Left colon (tissue), 2 donors: ENCODE measurements around the gene ABCC10. TPM values are rescaled to one million over a fixed set of nuclear protein-coding genes. Genes with fewer than 3 reads are reported as not detected.
"Not testable (repeated sequence)": the region's sequence is repeated elsewhere in the genome, so short reads cannot be mapped to it uniquely, and the experiment has no call there.

Experiments
- ATAC-seq: fragments of 200-7000 bp; cut with Tn5 transposase; one replicate; pipeline ENCODE4 v1.9.1; 2020; ENCODE audit warnings: mild to moderate bottlenecking, moderate library complexity
- DNase-seq, 2 donors: peaks; one replicate each; pipeline ENCODE4 v3.0.0-alpha.2; 2020
- intact Hi-C, 2 donors: fragments of 100-400 bp; cut with DNase I in 1 of 2; cut with micrococcal nuclease in 1 of 2; formaldehyde crosslinking; loops; one replicate each; pipeline versions ENCODE4 v1.11.2 to v1.14.0; 2022; cut with DNase I, micrococcal nuclease
- long read RNA-seq: library from polyadenylated mRNA; unstranded; transcript quantifications from one replicate; pipeline ENCODE4 v2.0.0, GENCODE V29; 2021
- total RNA-seq, 2 donors: library from RNA; stranded (reverse); fragmentation: NEBNext Ultra II Directional; extraction: Animal tissue kit (Norgen Biotek cat#: 25700); gene quantifications; one replicate each; pipeline ENCODE4 v1.2.1, GENCODE V29; 2021
- donor health status: DM: no; HTN: no; CAD: no.
- donor health status: DM: yes; HTN: yes; CAD: no.

ABCC10 gene, protein sequence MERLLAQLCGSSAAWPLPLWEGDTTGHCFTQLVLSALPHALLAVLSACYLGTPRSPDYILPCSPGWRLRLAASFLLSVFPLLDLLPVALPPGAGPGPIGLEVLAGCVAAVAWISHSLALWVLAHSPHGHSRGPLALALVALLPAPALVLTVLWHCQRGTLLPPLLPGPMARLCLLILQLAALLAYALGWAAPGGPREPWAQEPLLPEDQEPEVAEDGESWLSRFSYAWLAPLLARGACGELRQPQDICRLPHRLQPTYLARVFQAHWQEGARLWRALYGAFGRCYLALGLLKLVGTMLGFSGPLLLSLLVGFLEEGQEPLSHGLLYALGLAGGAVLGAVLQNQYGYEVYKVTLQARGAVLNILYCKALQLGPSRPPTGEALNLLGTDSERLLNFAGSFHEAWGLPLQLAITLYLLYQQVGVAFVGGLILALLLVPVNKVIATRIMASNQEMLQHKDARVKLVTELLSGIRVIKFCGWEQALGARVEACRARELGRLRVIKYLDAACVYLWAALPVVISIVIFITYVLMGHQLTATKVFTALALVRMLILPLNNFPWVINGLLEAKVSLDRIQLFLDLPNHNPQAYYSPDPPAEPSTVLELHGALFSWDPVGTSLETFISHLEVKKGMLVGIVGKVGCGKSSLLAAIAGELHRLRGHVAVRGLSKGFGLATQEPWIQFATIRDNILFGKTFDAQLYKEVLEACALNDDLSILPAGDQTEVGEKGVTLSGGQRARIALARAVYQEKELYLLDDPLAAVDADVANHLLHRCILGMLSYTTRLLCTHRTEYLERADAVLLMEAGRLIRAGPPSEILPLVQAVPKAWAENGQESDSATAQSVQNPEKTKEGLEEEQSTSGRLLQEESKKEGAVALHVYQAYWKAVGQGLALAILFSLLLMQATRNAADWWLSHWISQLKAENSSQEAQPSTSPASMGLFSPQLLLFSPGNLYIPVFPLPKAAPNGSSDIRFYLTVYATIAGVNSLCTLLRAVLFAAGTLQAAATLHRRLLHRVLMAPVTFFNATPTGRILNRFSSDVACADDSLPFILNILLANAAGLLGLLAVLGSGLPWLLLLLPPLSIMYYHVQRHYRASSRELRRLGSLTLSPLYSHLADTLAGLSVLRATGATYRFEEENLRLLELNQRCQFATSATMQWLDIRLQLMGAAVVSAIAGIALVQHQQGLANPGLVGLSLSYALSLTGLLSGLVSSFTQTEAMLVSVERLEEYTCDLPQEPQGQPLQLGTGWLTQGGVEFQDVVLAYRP (N-terminal part only)
- 10 to 100 TPM; 32.1 to 34.6 TPM for total RNA-seq
- long read RNA-seq, partial matches to known transcripts: 17 of 23 reads
- long read RNA-seq, other reads (novel, unspliced or antisense): 6 of 23 reads

GRCh38 chr6:43427406-43428111, at the start of gene ABCC10:
Gene ABCC10 (plus strand): TSS chr6:43427541. CDS start chr6:43427979, 438 bp downstream.
- intact Hi-C loops: no loop called here
- peak; percentile 97 for DNase-seq
- peak; percentile 96 for ATAC-seq

DNA sequence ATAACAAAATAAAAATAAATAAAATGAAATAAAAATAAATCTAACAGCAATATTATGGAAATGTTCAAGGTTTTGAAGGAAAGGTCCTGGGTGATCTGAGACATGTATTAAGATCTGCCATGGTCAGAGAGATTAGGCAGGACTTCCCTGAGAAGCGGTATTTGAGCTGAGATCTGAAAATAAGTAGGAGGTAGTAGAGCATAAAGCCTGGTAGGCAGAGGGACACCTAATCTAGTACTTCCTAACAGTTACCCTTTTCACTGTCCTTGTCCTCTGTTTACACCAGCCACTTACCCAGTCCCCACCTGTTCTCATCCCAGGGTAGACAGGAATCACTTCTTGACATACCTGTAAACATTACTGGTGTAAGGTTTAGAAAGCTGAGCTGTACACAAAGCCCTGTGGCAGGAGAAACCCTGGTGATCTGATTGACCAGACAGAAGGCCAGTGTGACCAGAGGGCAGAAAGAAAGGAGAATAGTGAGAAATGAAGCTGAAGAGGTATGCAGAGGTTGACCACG, 49.6 kb upstream of the ABCC10 start:
- DNase-seq (no peak), ATAC-seq (no peak)
- intact Hi-C loops: no loop called here

DNA sequence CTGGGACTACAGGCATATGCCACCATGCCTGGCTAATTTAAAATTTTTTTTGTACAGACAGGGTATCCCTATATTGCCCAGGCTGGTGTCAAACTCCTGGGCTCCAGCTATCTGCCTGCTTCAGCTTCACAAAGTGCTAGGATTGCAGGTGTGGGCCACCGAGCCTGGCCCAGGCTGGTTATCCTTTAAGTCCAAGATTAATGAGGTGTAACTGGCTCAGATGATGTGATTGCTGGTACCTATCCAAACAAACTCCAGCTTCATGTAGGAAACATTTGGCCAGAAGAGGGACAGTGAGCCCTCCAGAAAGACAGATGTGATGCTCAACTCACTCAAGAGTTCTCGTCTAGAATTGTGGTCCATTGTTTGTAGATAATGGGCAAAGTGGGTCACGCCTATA, 48.7 kb upstream of the ABCC10 start:
- DNase-seq: no peak
- intact Hi-C loops: no loop called here

GRCh38 chr6:43380858-43381257, 46.5 kb upstream of the ABCC10 start:
- DNase-seq, ATAC-seq, intact Hi-C loops: not testable (repeated sequence)

More for the DNA sequence above, 48.7 kb upstream of the ABCC10 start:
- ATAC-seq: no peak

DNA sequence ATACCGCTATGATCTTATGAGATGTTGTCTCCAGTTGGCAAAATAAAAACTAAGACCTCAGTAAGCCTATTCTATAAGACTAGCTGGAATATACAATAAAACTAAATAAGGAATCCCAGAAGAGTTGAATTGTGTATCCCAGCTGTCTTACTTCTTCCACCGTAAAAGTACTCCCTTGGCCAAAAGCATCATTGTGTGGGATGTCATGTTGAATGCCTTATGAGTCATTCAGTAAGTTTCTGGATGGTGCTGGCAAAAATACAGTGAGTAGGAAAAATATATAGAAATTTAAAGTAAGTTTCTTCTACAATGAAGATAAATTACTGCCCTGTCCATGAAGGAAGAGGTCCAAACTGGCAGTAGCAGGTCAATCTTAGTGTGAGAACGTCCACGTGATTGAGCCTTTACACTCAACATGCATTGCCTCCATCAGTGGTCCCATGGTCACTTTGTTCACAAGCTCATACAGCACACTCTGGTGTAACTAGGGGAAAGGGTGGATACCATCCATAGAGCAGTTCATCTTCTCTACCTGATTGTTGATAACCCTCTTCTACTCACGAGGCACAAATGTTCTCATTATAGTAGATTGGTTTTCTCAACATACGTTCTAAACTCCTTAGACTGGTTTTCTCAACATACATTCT, 44.2 kb upstream of the ABCC10 start:
- ATAC-seq (no peak), DNase-seq (no peak)
- intact Hi-C loops: no loop called here

DNA sequence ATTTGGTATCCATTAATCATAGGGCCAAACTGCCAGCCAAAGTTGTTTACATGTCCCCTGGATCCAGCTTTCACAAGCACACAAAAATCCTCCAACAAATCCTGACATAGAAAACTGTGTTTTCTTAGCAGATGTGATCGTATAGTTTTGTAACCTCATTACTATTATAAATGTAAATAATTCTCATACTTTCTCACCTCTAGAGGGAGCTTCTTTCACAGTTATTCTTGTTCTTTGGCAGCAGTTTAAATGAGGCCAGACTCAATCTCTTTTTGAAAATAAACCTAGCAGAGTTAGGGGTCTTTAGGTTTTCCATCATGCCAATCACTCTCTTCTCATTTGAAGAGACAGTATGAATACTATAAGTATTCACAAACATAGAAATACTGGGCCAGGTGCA, 40.8 kb upstream of the ABCC10 start:
- ATAC-seq (no peak), DNase-seq (no peak)
- intact Hi-C loops: no loop called here

- ATAC-seq (no peak), DNase-seq (no peak)
- intact Hi-C loops: no loop called here
Measured at GRCh38 chr6:43389730-43390295, 37.5 kb upstream of the ABCC10 start.

DNA sequence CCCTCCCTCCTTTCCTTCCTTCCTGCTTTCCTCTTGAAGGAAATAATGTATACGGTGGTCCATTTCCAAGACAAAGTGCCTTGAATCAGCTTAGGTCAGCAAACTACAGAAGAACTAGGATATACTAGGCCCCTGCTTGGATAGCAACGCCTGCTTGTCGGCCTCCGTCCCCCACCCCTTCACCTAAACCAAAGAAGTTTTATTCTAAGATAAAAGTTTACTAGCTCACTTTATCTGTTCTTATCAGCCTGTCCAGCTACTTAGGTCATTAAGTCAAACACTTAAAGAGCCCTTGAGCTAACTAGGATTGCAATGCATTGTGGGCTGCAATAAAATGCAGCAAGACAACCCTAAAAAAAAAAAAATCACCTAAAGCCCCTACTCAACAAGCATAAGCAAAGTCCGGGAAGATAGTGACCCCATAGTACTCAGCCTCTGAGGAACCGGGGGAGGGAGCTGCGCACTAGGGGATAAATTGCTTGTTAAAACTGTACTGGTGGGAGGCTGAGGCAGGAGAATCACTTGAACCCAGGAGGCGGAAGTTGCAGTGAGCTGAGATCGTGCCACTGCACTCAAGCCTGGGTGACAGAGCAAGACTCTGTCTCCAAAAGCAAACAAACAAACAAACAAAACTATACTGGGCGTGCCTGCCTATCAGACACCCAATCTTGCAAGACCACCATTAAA, 36.4 kb upstream of the ABCC10 start:
- ATAC-seq, DNase-seq, intact Hi-C loops: not testable (repeated sequence)

DNA sequence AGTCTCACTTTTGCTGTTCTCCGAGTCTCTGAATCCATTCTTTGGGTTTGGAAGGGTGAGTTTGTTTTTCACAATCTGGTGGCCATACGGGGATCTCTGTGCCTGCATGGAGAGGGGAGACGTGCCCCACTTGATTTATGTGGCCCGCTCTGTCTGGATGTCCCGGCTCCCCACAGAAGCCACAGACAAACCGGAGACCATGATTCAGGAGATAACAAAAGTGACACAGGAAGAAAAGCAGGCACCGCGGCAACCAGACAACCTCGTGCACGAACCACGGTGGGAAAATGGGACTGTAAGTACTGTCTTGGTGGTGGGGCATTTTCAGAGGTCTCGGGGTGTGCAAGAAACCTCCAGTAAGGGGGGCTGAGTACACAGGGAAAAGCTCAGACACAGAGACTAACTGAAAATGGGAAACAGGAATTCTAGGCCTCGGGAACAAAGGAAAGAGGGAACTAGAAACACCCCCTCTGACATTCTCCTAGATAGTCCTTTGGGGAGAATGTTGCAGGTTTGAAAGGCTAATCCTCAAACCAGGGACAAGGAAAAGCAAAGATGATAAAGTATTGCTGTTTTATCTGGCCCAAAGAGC, 35.8 kb upstream of the ABCC10 start:
- DNase-seq (no peak), ATAC-seq (no peak)
- intact Hi-C loops: no loop called here

- ATAC-seq, DNase-seq, intact Hi-C loops: not testable (repeated sequence)
Measured at GRCh38 chr6:43393133-43393532, 34.2 kb upstream of the ABCC10 start.

GRCh38 chr6:43393602-43394001, 33.7 kb upstream of the ABCC10 start:
- DNase-seq: no peak

GRCh38 chr6:43394982-43395381, 32.4 kb upstream of the ABCC10 start:
- intact Hi-C loops: no loop called here
- DNase-seq (no peak), ATAC-seq (no peak)

More at GRCh38 chr6:43393602-43394001, 33.7 kb upstream of the ABCC10 start:
- intact Hi-C loops: no loop called here
- ATAC-seq: no peak

DNA sequence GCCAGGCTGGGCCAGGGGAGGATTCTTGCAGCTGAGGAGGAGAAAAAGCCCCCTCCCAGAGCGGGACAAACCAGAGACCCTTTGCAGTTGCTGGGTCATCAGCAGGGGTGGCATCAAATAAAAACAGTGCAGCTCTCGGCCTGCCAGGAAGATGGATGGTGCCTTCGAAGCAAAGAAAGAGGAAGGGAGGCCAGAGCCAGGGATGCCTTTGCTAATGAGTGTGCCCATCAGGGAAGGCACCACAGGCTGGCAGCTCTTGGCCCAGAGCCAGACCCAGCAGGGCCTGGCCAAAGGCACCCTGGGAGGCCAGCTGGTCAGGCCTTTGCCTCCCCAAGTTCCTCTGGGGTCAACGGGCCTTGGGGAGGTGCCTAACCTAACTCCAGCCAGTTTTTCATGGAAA, 31.6 kb upstream of the ABCC10 start:
- intact Hi-C loops: no loop called here
- ATAC-seq (no peak), DNase-seq (no peak)

GRCh38 chr6:43396408-43397149, 30.8 kb upstream of the ABCC10 start:
- ATAC-seq (peak; percentile 33), DNase-seq (no peak)
- intact Hi-C loops: no loop called here

DNA sequence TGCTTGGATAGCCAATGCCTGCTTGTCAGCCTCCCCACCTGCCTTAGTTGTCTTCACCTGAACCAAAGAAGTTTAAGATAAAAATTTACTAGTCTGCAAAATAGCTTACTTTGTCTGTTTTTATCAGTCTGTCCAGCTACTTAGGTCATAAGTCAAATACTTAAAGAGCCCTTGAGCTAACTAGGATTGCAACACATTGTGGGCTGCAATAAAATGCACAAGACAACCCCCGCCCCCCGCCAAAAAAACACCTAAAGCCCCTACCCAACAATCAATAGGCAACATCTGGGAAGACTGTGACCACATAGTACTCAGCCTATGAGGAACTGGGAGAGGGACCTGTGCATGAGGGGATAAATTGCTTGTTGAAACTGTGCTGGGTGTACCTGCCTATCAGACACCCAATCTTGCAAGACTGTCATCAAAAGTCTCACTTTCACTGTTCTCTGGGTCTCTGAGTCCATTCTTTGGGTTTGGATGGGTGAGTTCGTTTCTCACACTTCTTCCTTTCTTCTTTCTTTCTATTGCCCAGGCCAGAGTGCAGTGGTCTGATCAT, 27.3 kb upstream of the ABCC10 start:
- intact Hi-C loops: no loop called here
- ATAC-seq (no peak), DNase-seq (no peak)
